Smooth muscle cell (in vitro differentiated cells): Measurements from ENCODE around the gene RUVBL2. TPM values are rescaled to one million over a fixed set of nuclear protein-coding genes. Genes with fewer than 3 reads are reported as not detected.

Experiments used
- DNase-seq: peaks from one replicate; lab custom pipeline; 2025; ENCODE audit not compliant: unreplicated experiment; lab: John Stamatoyannopoulos, UW
- H2AFZ ChIP-seq: fragments of 200-600 bp; sonication (generic); 2 replicates; pipeline ENCODE4 v1.6.0; 2016; ENCODE audit warnings: antibody characterized with exemption, low read depth, mild to moderate bottlenecking
- H3F3A ChIP-seq: fragments of 200-600 bp; sonication (generic); 2 replicates; pipeline ENCODE4 v1.6.0; 2017; ENCODE audit warnings: antibody characterized with exemption, low read depth
- H3K27ac ChIP-seq: fragments of 200-600 bp; sonication (generic); 2 replicates; pipeline ENCODE4 v1.5.1; 2016; ENCODE audit warnings: low read depth, mild to moderate bottlenecking
- H3K27me3 ChIP-seq: fragments of 200-600 bp; sonication (generic); 2 replicates; pipeline ENCODE4 v1.6.1; 2016; ENCODE audit warnings: low read depth, mild to moderate bottlenecking
- H3K36me3 ChIP-seq: fragments of 200-600 bp; sonication (generic); 2 replicates; pipeline ENCODE4 v1.5.1; 2016; ENCODE audit warnings: low read depth
- H3K4me1 ChIP-seq: fragments of 200-600 bp; sonication (generic); 2 replicates; pipeline ENCODE4 v1.5.1; 2016; ENCODE audit warnings: low read depth
- H3K4me2 ChIP-seq: fragments of 200-600 bp; sonication (generic); 2 replicates; pipeline ENCODE4 v1.6.0; 2016; ENCODE audit warnings: mild to moderate bottlenecking
- H3K4me3 ChIP-seq: fragments of 200-600 bp; sonication (generic); 2 replicates; pipeline ENCODE4 v1.5.1; 2016; ENCODE audit warnings: mild to moderate bottlenecking
- H3K79me2 ChIP-seq: fragments of 200-600 bp; sonication (generic); 2 replicates; pipeline ENCODE4 v1.6.0; 2016; ENCODE audit warnings: low read depth, mild to moderate bottlenecking
- H3K9ac ChIP-seq: fragments of 200-600 bp; sonication (generic); 2 replicates; pipeline ENCODE4 v1.6.0; 2016; ENCODE audit warnings: low read depth
- H3K9me3 ChIP-seq: fragments of 200-600 bp; sonication (generic); replicated peaks from 2 replicates; pipeline ENCODE4 v1.5.1; 2016; ENCODE audit warnings: low read depth
- H4K20me1 ChIP-seq: fragments of 200-600 bp; sonication (generic); 2 replicates; pipeline ENCODE4 v1.6.0; 2016; ENCODE audit warnings: low read depth
- WGBS: methylation state at CpG from one replicate; pipeline ENCODE4 v1.1.7; 2016; ENCODE audit warnings: low lambda C conversion rate; 5-methylcytosine and 5-hydroxymethylcytosine counted together
- polyA plus RNA-seq: library from polyadenylated mRNA; unstranded; fragments of >200 nt; fragmentation: Nextera tagmentation; extraction: Ambion mirVana; gene quantifications from 2 replicates; pipeline ENCODE4 v1.2.1, GENCODE V29; 2016
- total RNA-seq: library from RNA; depleted of rRNA; stranded (reverse); fragments of >200 nt; gene quantifications from 2 replicates; pipeline ENCODE4 v1.2.3, GENCODE V29; 2014
- TF ChIP-seq, protein P1 (sequence below): fragments of 200-600 bp; sonication (generic); IDR thresholded peaks from 2 replicates; pipeline ENCODE4 v1.5.1; 2017; ENCODE audit warnings: borderline replicate concordance, mild to moderate bottlenecking, antibody characterized with exemption; ENCODE audit not compliant: insufficient read depth, poor library complexity, severe bottlenecking

RUVBL2 gene
- total and polyA plus RNA-seq, 2 experiments from 2014 or later: 89.4 to 123 TPM

DNA sequence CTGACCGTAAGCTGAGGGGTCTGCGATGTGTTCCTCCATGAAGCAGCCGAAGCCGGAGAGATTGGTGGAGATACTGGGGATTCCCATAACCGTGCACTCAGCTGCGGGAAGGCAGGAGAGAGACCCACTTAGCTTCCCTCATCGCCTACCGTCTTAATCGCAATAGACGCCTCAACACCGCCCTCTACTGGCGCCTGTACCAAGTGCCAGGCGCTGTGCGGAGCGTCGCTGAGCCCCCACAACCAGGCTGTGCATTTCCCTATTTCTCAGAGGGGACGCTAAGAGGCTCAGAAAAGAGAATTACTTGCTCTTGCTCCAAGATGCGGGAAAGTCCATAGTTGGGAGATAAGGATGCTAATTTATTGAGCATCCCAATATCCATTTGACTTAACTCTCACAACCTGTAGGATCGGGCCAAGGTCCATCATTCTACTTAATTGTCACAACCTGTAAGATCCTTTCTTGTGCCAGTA, 22.7 kb upstream of the RUVBL2 start:
- Histone ChIP-seq H3K9me3 (no peaks in the 10 kb centered on the region), H3K27ac (no peak overlapping the region), H3F3A (peaks cover 33% of the 10 kb centered on the region), H4K20me1 (peaks cover 48% of the 10 kb centered on the region), H3K27me3 (no peaks in the 10 kb centered on the region), H3K4me1 (peaks cover 8% of the 10 kb centered on the region), H3K79me2 (peaks cover 9% of the 10 kb centered on the region), H3K4me3 (no peak overlapping the region), H2AFZ (no peak overlapping the region), H3K9ac (no peak overlapping the region), H3K36me3 (no peaks in the 10 kb centered on the region), H3K4me2 (no peak overlapping the region)
- TF ChIP-seq, protein P1, sequence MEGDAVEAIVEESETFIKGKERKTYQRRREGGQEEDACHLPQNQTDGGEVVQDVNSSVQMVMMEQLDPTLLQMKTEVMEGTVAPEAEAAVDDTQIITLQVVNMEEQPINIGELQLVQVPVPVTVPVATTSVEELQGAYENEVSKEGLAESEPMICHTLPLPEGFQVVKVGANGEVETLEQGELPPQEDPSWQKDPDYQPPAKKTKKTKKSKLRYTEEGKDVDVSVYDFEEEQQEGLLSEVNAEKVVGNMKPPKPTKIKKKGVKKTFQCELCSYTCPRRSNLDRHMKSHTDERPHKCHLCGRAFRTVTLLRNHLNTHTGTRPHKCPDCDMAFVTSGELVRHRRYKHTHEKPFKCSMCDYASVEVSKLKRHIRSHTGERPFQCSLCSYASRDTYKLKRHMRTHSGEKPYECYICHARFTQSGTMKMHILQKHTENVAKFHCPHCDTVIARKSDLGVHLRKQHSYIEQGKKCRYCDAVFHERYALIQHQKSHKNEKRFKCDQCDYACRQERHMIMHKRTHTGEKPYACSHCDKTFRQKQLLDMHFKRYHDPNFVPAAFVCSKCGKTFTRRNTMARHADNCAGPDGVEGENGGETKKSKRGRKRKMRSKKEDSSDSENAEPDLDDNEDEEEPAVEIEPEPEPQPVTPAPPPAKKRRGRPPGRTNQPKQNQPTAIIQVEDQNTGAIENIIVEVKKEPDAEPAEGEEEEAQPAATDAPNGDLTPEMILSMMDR: peak; percentile 90
- 26% methylated on average over 19 of the region's 19 CpGs for WGBS
- peak; percentile 60 for DNase-seq

DNA sequence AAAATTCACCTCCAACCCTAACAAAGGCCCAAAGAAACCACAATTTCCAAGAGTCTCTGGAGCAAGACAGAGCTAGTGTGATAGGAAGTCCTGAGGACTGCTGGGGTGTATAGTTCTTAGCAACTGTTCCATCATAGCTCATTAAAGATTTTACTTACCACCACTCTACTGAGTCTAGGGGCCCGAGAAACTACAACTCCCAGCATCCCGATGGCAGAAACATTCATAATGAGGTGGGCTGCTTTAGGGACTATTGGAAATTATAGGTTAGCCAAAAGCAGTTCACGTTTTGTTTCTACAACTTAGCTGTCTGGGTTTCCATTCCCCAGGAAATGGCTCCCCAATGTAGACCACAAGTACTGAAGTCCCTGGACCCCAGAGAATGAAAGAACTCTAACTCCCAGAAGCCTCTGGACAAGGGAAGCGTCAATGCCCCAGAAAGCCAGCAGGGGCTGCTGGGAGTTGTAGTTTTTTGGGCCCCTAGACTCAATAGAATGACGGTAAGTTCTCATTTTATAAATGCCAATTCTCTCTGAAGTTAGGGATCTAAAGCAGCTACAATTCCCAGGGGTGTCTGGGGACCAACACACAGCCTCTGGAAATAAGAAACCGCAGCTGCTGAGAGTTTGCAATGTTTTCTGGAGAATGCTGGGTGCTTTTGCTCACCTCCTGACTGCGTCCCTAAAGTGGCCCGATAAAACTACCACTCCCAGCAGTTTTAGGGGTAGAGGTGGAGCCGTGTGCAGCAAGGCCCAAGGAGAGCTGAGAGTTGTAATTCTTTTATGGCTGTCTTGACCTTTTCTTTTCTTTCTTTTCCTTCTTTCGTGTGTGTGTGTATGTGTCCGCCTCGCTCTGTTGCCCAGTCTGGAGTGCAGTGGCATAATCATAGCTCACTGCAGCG, 17.5 kb upstream of the RUVBL2 start:
- no peaks in the 10 kb centered on the region for H3K79me2 ChIP-seq
- 91% methylated on average over 13 of the region's 13 CpGs for WGBS
- no peaks in the 10 kb centered on the region for H3K27me3 ChIP-seq
- H3K4me1 ChIP-seq: no peaks in the 10 kb centered on the region
- H3K9me3 ChIP-seq: no peaks in the 10 kb centered on the region
- no peak overlapping the region for H3K4me3 ChIP-seq
- TF ChIP-seq, protein P1: no peak
- peaks cover 15% of the 10 kb centered on the region for H4K20me1 ChIP-seq
- H3K27ac ChIP-seq: no peak overlapping the region
- H2AFZ ChIP-seq: no peak overlapping the region
- H3K4me2 ChIP-seq: no peak overlapping the region
- no peak for DNase-seq
- H3F3A ChIP-seq: peaks cover 17% of the 10 kb centered on the region
- no peak overlapping the region for H3K9ac ChIP-seq
- H3K36me3 ChIP-seq: no peaks in the 10 kb centered on the region

DNA sequence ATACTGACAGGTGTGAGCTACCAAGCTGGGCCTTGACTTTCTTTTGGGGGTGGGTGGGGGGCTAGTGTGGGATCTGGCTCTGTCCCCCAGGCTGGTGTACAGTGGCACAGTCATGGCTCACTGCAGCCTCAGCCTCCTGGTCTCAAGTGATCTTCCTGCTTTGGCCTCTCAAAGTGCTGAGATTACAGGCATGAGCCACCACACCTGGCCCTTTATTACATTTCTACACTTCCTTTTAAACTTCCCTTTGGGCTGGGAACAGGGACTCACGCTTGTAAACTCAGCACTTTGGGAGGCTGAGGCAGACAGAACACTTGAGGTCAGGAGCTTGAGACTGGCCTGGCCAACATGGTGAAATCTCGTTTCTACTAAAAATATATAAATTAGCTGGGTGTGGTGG, 16.6 kb upstream of the RUVBL2 start:
- TF ChIP-seq, protein P1: no peak
- Histone ChIP-seq H3K9ac (no peak overlapping the region), H3K4me3 (no peak overlapping the region), H3F3A (peaks cover 10% of the 10 kb centered on the region), H3K27ac (no peak overlapping the region), H3K4me1 (no peaks in the 10 kb centered on the region), H3K36me3 (no peaks in the 10 kb centered on the region), H3K4me2 (no peak overlapping the region), H3K27me3 (no peaks in the 10 kb centered on the region), H4K20me1 (peaks cover 7% of the 10 kb centered on the region), H2AFZ (no peak overlapping the region), H3K79me2 (no peaks in the 10 kb centered on the region), H3K9me3 (no peaks in the 10 kb centered on the region)
- 95% methylated on average over 2 of the region's 2 CpGs for WGBS
- DNase-seq: no peak

DNA sequence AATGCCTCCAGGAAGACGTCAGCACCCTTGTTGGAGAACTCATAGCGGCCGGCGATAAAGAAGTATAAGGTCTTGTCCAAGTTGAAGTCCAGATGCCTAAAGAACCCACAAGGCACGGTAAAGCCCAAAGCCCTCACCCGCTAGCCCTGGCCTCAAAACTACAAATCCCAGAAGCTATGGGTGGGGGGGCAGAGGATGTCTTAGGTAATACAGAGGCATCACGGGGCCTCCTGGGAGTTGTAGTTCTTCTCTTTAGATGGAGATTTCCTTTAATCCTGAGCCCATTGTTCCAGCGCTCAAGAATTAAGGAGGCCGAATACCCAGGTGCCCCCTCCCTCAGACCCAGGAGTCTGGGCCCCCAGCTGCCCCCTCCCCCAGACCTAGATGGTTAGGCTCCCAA, 11.4 kb upstream of the RUVBL2 start:
- TF ChIP-seq, protein P1: no peak
- Histone ChIP-seq H4K20me1 (peaks cover 17% of the 10 kb centered on the region), H3K4me1 (no peaks in the 10 kb centered on the region), H3K4me3 (no peak overlapping the region), H3K27ac (no peak overlapping the region), H2AFZ (no peak overlapping the region), H3K79me2 (no peaks in the 10 kb centered on the region), H3K36me3 (no peaks in the 10 kb centered on the region), H3K4me2 (no peak overlapping the region), H3K9me3 (no peaks in the 10 kb centered on the region), H3F3A (no peaks in the 10 kb centered on the region), H3K9ac (no peak overlapping the region), H3K27me3 (no peaks in the 10 kb centered on the region)
- no peak for DNase-seq
- 94% methylated on average over 9 of the region's 9 CpGs for WGBS
